Esophagus squamous epithelium (tissue), 5 donors: ENCODE results near the gene VEGFB. TPM values are rescaled to one million over a fixed set of nuclear protein-coding genes. Genes with fewer than 3 reads are reported as not detected.

Source experiments
- DNase-seq: peaks from one replicate; lab custom pipeline; 2025; lab: John Stamatoyannopoulos, UW
- H3K27ac ChIP-seq, 4 donors: fragments of 200-600 bp; sonication (generic); one replicate each; pipeline ENCODE4 v1.5.1; 2016 to 2019; ENCODE audit warnings: mild to moderate bottlenecking in 1 of 4
- H3K27me3 ChIP-seq, 4 donors: fragments of 200-600 bp; sonication (generic); 1 replicate in 3 of 4; 2 replicates in 1 of 4; pipeline versions ENCODE4 v1.5.1 to v1.6.0; 2017 to 2021; ENCODE audit warnings: antibody characterized with exemption in 1 of 4
- H3K36me3 ChIP-seq, 3 donors: fragments of 200-600 bp; sonication (generic); one replicate each; pipeline ENCODE4 v1.5.1; 2016 to 2019
- H3K4me1 ChIP-seq, 3 donors: fragments of 200-600 bp; sonication (generic); one replicate each; pipeline ENCODE4 v1.5.1; 2017 to 2019
- H3K4me3 ChIP-seq, 4 donors: fragments of 200-600 bp; sonication (generic); 1 replicate in 3 of 4; 2 replicates in 1 of 4; pipeline ENCODE4 v1.5.1; 2016 to 2019; ENCODE audit warnings: mild to moderate bottlenecking in 2 of 4, moderate library complexity in 1 of 4
- H3K9me3 ChIP-seq, 3 donors: fragments of 200-600 bp; sonication (generic); one replicate each; pipeline ENCODE4 v1.5.1; 2016 to 2019
- CTCF ChIP-seq, 6 experiments: fragments of 450-650 bp in 4 of 6; fragments of 200-600 bp in 2 of 6; sonication (generic) in 2 of 6; IDR thresholded peaks; one replicate each; pipeline ENCODE4 v1.5.1; 2016 to 2019; ENCODE audit warnings: antibody characterized with exemption in 6 of 6, mild to moderate bottlenecking in 4 of 6, moderate library complexity in 4 of 6
- POLR2A ChIP-seq, 4 donors: fragments of 450-650 bp; IDR thresholded peaks; one replicate each; pipeline ENCODE4 v1.6.1; 2017; ENCODE audit warnings: antibody characterized with exemption in 4 of 4, mild to moderate bottlenecking in 4 of 4, moderate library complexity in 3 of 4
- WGBS, 2 donors: methylation state at CpG; one replicate each; pipeline ENCODE4 v1.1.5; 2018; 5-methylcytosine and 5-hydroxymethylcytosine counted together
- intact Hi-C: fragments of 100-400 bp; cut with DNase I; formaldehyde crosslinking; loops from one replicate; pipeline ENCODE4 v1.15.0; 2022
- total RNA-seq, 4 donors: library from RNA; depleted of rRNA; stranded (reverse); fragments of >200 nt; gene quantifications; one replicate each; pipeline ENCODE4 v1.1.0, GENCODE V29; 2016
- donor health status: DM: yes; HTN: yes; CAD: no.

The VEGFB gene
- total RNA-seq, 4 donors from 2014 or later = 18.0 to 50.5 (median 30.9) TPM

DNA sequence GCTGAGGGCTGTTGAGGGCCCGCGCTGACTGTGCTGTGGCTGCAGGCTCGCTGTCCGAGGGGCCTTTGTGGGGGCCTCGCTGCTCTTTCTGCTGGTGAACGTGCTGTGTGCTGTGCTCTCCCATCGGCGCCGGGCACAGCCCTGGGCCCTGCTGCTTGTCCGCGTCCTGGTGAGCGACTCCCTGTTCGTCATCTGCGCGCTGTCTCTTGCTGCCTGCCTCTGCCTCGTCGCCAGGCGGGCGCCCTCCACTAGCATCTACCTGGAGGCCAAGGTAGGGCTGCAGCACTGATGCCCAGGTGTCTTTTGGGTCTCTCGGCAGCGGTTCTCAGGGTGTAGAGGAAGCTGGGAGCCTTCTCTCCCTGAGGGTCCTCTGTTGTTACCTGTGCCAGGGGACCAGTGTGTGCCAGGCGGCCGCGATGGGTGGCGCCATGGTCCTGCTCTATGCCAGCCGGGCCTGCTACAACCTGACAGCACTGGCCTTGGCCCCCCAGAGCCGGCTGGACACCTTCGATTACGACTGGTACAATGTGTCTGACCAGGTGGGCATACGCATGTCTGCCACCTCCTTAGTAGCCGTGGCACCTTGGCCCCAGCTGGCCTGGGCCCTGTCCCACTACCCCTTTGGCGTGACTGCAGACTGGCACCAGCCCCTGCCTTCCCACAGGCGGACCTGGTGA lies 53.4 kb downstream of the VEGFB start:
- Histone ChIP-seq H3K9me3 (no peaks in the 10 kb centered on the region), H3K27me3 (peaks cover 7 to 30% (median 8%) of the 10 kb centered on the region in 4 donors), H3K36me3 (peaks cover 0 to 10% (median 0%) of the 10 kb centered on the region in 3 donors), H3K27ac (no peak overlapping the region), H3K4me3 (no peak overlapping the region), H3K4me1 (peaks cover 37 to 58% (median 43%) of the 10 kb centered on the region in 3 donors)
- 89 to 91% methylated on average over 4 to 16 of the region's 33 CpGs for WGBS, 2 donors
- TF ChIP-seq POLR2A (IDR thresholded peaks at IDR 0.05) = no peak
- no peak for TF ChIP-seq CTCF (IDR thresholded peaks at IDR 0.05)
- DNase-seq = no peak
- intact Hi-C loops = no loop called here

- intact Hi-C loops = no loop called here
- H3K9me3 ChIP-seq = no peaks in the 10 kb centered on the region
- no peak overlapping the region for H3K27ac ChIP-seq
- peaks cover 31 to 54% (median 39%) of the 10 kb centered on the region in 3 donors for H3K4me1 ChIP-seq
- peaks cover 8 to 35% (median 11%) of the 10 kb centered on the region in 4 donors for H3K27me3 ChIP-seq
- TF ChIP-seq POLR2A (IDR thresholded peaks at IDR 0.05) = no peak
- TF ChIP-seq CTCF (IDR thresholded peaks at IDR 0.05) = no peak
- WGBS, 2 donors = 90% methylated on average over 4 of the region's 9 CpGs; no CpG with 5 or more reads in 1 of the 2 donors
- no peak overlapping the region for H3K4me3 ChIP-seq
- DNase-seq = no peak
- H3K36me3 ChIP-seq = peaks cover 0 to 10% (median 0%) of the 10 kb centered on the region in 3 donors
Observed at GRCh38 chr11:64288353-64288750, 54.0 kb downstream of the VEGFB start.

Other genes with a start within 250 kb of the VEGFB start
- gene OTUB1, start 248.1 kb upstream of the VEGFB start, total RNA-seq = 10 to 100 TPM; 82.0 to 97.3 (median 89.7) TPM
- under 1 TPM in 3 of 4 donors, not detected in 1; 0.06 to 0.19 (median 0.08) TPM for gene FLRT1, start 198.7 kb upstream of the VEGFB start, total RNA-seq
- gene MACROD1, start 68.5 kb upstream of the VEGFB start, total RNA-seq = 10 to 100 TPM; 10.4 to 31.5 (median 19.5) TPM
- 100 to 1,000 TPM in 2 of 4 donors, 10 to 100 TPM in 2; 81.6 to 116 (median 104) TPM for gene STIP1, start 48.4 kb upstream of the VEGFB start, total RNA-seq
- 10 to 100 TPM in 2 of 4 donors, 1 to 10 TPM in 2; 3.8 to 16.9 (median 10.6) TPM for gene FERMT3, start 27.9 kb upstream of the VEGFB start, total RNA-seq
- gene TRPT1, start 8.4 kb upstream of the VEGFB start, total RNA-seq = 10 to 100 TPM; 23.9 to 68.7 (median 45.8) TPM
- 10 to 100 TPM; 44.0 to 60.1 (median 50.7) TPM for gene NUDT22, start 8.3 kb upstream of the VEGFB start, total RNA-seq
- 10 to 100 TPM in 3 of 4 donors, 1 to 10 TPM in 1; 8.9 to 27.1 (median 16.8) TPM for gene DNAJC4, start 4.0 kb upstream of the VEGFB start, total RNA-seq
- 10 to 100 TPM; 50.7 to 89.6 (median 56.0) TPM for gene FKBP2, start 6.5 kb downstream of the VEGFB start, total RNA-seq
- 100 to 1,000 TPM; 137 to 279 (median 203) TPM for gene PPP1R14B, start 12.4 kb downstream of the VEGFB start, total RNA-seq
- 10 to 100 TPM; 29.8 to 54.5 (median 42.4) TPM for gene PLCB3, start 16.9 kb downstream of the VEGFB start, total RNA-seq
- gene BAD, start 50.1 kb downstream of the VEGFB start, total RNA-seq = 10 to 100 TPM; 49.4 to 86.5 (median 72.9) TPM
- gene GPR137, start 51.3 kb downstream of the VEGFB start, total RNA-seq = 10 to 100 TPM; 17.5 to 19.9 (median 19.2) TPM
- gene KCNK4, start 56.7 kb downstream of the VEGFB start, total RNA-seq = not detected
- gene CATSPERZ, start 65.8 kb downstream of the VEGFB start, total RNA-seq = not detected
- 100 to 1,000 TPM in 2 of 4 donors, 10 to 100 TPM in 2; 81.9 to 131 (median 99.7) TPM for gene ESRRA, start 70.9 kb downstream of the VEGFB start, total RNA-seq
- gene TRMT112, start 83.0 kb downstream of the VEGFB start, total RNA-seq = 100 to 1,000 TPM; 202 to 248 (median 211) TPM
- 100 to 1,000 TPM; 309 to 602 (median 476) TPM for gene PRDX5, start 83.5 kb downstream of the VEGFB start, total RNA-seq
- gene CCDC88B, start 105.6 kb downstream of the VEGFB start, total RNA-seq = 10 to 100 TPM in 3 of 4 donors, 1 to 10 TPM in 1; 7.4 to 14.9 (median 13.7) TPM
- gene RPS6KA4, start 124.6 kb downstream of the VEGFB start, total RNA-seq = 10 to 100 TPM; 28.6 to 69.8 (median 55.0) TPM